Transverse colon (tissue), 4 donors: ENCODE measurements around the gene CYP27A1.

Experiments
- POLR2A ChIP-seq: fragments of 450-650 bp; IDR thresholded peaks from one replicate; pipeline ENCODE4 v1.6.1; 2016; ENCODE audit warnings: antibody characterized with exemption, mild to moderate bottlenecking, moderate library complexity
- POLR2AphosphoS5 ChIP-seq, 3 donors: sonication (generic); formaldehyde crosslinking; IDR thresholded peaks; one replicate each; pipeline ENCODE4 v1.6.1; 2016; ENCODE audit warnings: antibody characterized with exemption in 3 of 3
- TF ChIP-seq, protein P1 (sequence below), 5 experiments: fragments of 200-600 bp in 3 of 5; fragments of 450-650 bp in 2 of 5; sonication (generic) in 3 of 5; IDR thresholded peaks; 1 replicate in 2 of 5; 2 replicates in 3 of 5; pipeline ENCODE4 v1.5.1; 2016 to 2017; ENCODE audit warnings: antibody characterized with exemption in 5 of 5, inconsistent platforms in 3 of 5, mild to moderate bottlenecking in 2 of 5, moderate library complexity in 1 of 5

DNA sequence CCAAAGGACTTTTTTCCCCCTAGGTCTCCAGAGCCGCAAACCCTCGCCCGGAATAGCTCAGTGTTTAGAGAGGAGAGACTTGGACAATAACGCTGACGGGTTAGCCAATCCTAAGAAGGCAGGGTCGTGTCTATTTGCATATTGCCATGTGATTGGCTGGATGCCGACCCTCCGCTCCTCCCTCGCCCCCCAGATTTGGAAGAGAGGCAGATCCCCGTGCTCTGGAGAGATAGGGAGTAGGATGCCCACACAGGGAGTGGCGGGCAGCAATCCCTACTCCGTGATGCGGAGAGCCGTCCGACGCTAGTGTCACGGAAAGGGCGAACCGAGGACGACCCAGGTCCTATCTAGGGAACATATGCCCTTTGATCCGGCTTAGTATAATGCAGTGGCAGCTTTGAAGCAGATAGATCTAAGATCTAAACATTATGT lies 79.0 kb downstream of the CYP27A1 start:
- TF ChIP-seq, protein P1, sequence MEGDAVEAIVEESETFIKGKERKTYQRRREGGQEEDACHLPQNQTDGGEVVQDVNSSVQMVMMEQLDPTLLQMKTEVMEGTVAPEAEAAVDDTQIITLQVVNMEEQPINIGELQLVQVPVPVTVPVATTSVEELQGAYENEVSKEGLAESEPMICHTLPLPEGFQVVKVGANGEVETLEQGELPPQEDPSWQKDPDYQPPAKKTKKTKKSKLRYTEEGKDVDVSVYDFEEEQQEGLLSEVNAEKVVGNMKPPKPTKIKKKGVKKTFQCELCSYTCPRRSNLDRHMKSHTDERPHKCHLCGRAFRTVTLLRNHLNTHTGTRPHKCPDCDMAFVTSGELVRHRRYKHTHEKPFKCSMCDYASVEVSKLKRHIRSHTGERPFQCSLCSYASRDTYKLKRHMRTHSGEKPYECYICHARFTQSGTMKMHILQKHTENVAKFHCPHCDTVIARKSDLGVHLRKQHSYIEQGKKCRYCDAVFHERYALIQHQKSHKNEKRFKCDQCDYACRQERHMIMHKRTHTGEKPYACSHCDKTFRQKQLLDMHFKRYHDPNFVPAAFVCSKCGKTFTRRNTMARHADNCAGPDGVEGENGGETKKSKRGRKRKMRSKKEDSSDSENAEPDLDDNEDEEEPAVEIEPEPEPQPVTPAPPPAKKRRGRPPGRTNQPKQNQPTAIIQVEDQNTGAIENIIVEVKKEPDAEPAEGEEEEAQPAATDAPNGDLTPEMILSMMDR (IDR thresholded peaks at IDR 0.05) = no peak
- TF ChIP-seq POLR2A = no peak
- no peak for TF ChIP-seq POLR2AphosphoS5 (IDR thresholded peaks at IDR 0.05)
